ENCODE results near the gene ZNF3.

DNA sequence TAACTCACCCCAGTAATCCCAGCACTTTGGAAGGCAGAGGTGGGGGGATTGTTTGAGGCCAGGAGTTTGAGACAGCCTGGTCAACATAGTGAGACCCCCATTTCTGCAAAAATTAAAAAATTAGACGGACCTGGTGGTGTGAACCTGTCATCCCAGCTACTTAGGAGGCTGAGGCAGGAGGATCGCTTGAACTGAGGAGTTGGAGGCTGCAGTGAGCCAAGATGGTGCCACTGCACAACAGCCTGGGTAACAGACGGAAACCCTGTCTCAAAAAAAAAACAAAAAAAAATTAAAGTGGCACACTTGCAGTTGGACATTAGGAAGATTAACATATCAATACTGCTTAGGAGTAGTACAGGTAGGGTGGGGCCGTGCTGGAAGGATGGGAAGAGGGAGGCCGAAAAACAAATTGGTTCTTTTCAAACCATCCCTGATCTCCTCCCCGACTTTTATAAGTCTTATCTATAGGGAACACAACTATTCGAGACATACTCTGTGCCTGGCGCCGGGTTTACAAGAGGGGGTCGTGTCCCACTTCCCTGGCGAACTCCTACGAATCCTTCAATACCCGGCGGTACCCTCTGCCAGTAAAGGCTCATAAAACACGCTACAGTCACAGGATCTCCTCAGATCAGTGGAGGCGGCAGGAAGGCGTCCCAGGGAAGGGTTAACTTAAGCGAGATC is 37.0 kb upstream of the ZNF3 start:
- TF ChIP-seq, protein P1, sequence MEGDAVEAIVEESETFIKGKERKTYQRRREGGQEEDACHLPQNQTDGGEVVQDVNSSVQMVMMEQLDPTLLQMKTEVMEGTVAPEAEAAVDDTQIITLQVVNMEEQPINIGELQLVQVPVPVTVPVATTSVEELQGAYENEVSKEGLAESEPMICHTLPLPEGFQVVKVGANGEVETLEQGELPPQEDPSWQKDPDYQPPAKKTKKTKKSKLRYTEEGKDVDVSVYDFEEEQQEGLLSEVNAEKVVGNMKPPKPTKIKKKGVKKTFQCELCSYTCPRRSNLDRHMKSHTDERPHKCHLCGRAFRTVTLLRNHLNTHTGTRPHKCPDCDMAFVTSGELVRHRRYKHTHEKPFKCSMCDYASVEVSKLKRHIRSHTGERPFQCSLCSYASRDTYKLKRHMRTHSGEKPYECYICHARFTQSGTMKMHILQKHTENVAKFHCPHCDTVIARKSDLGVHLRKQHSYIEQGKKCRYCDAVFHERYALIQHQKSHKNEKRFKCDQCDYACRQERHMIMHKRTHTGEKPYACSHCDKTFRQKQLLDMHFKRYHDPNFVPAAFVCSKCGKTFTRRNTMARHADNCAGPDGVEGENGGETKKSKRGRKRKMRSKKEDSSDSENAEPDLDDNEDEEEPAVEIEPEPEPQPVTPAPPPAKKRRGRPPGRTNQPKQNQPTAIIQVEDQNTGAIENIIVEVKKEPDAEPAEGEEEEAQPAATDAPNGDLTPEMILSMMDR (IDR thresholded peaks at IDR 0.05; ENCODE audit: low read depth, low read length), result no peak
- no peak for TF ChIP-seq EZH2phosphoT487 (IDR thresholded peaks at IDR 0.05; ENCODE audit: low read depth)

Data from OCI-LY3 (cell line).